MM.1S (cell line): ENCODE measurements around the gene MLLT1.

ENCODE experiments used
- DNase-seq: peaks from one replicate; pipeline ENCODE4 v3.0.0-alpha.2; 2015
- H2AFZ ChIP-seq: fragments of 300-600 bp; sonication (generic); 2 replicates; pipeline ENCODE4 v1.6.0; 2016; ENCODE audit warnings: antibody characterized with exemption, low read length
- H3F3A ChIP-seq: fragments of 300-600 bp; sonication (generic); 2 replicates; pipeline ENCODE4 v1.6.1; 2016; ENCODE audit warnings: mild to moderate bottlenecking, antibody characterized with exemption, low read length, moderate library complexity, mixed read lengths; ENCODE audit not compliant: insufficient read depth
- H3K27ac ChIP-seq: fragments of 300-600 bp; sonication (generic); 2 replicates; pipeline ENCODE4 v1.5.1; 2016; ENCODE audit warnings: mild to moderate bottlenecking, low read length
- H3K27me3 ChIP-seq: fragments of 300-600 bp; sonication (generic); replicated peaks from 2 replicates; pipeline ENCODE4 v1.6.0; 2016; ENCODE audit warnings: low read length; ENCODE audit not compliant: insufficient read depth
- H3K36me3 ChIP-seq: fragments of 300-600 bp; sonication (generic); replicated peaks from 2 replicates; pipeline ENCODE4 v1.6.1; 2016; ENCODE audit warnings: mild to moderate bottlenecking, low read length, mixed read lengths; ENCODE audit not compliant: insufficient read depth
- H3K4me1 ChIP-seq: fragments of 300-600 bp; sonication (generic); 2 replicates; pipeline ENCODE4 v1.6.1; 2016; ENCODE audit warnings: low read length, mixed read lengths
- H3K4me2 ChIP-seq: fragments of 300-600 bp; sonication (generic); 2 replicates; pipeline ENCODE4 v1.6.0; 2016; ENCODE audit warnings: low read depth, low read length
- H3K4me3 ChIP-seq: fragments of 300-600 bp; sonication (generic); 2 replicates; pipeline ENCODE4 v1.5.1; 2016; ENCODE audit warnings: low read length, mixed read lengths
- H3K79me2 ChIP-seq: fragments of 300-600 bp; sonication (generic); 2 replicates; pipeline ENCODE4 v1.6.1; 2016; ENCODE audit warnings: mixed run types, low read length, mixed read lengths
- H3K9ac ChIP-seq: fragments of 300-600 bp; sonication (generic); 2 replicates; pipeline ENCODE4 v1.6.1; 2016; ENCODE audit warnings: low read length, mixed read lengths
- H3K9me2 ChIP-seq: fragments of 300-600 bp; sonication (generic); replicated peaks from 2 replicates; pipeline ENCODE4 v1.6.1; 2016; ENCODE audit warnings: mild to moderate bottlenecking, low read length, mixed read lengths; ENCODE audit not compliant: insufficient read depth
- H3K9me3 ChIP-seq: fragments of 300-600 bp; sonication (generic); replicated peaks from 2 replicates; pipeline ENCODE4 v1.6.1; 2016; ENCODE audit warnings: mild to moderate bottlenecking, low read length, mixed read lengths; ENCODE audit not compliant: insufficient read depth
- H4K20me1 ChIP-seq: fragments of 300-600 bp; sonication (generic); 2 replicates; pipeline ENCODE4 v1.6.1; 2016; ENCODE audit warnings: mild to moderate bottlenecking, low read length, moderate library complexity, mixed read lengths; ENCODE audit not compliant: insufficient read depth
- CTCF ChIP-seq: fragments of 300-600 bp; sonication (generic); IDR thresholded peaks from 2 replicates; pipeline ENCODE4 v1.5.1; 2016; ENCODE audit warnings: antibody characterized with exemption, low read length, mixed read lengths
- EZH2 ChIP-seq: fragments of 300-600 bp; sonication (generic); optimal IDR thresholded peaks from 2 replicates; pipeline ENCODE3; 2017; ENCODE audit warnings: low read depth, mild to moderate bottlenecking, antibody characterized with exemption, low read length, mixed read lengths
- EZH2phosphoT487 ChIP-seq: fragments of 300-600 bp; sonication (generic); IDR thresholded peaks from 2 replicates; pipeline ENCODE4 v1.6.1; 2018; ENCODE audit warnings: antibody characterized with exemption, low read length

MLLT1 gene

GRCh38 chr19:6218491-6219146 is 61.2 kb downstream of the MLLT1 start:
- Histone ChIP-seq H4K20me1 (no peaks in the 10 kb centered on the region), H3F3A (no peaks in the 10 kb centered on the region), H3K9ac (no peak overlapping the region), H3K79me2 (peaks cover under 1% of the 10 kb centered on the region; the same call in 1 of the 2 replicates), H3K36me3 (no peaks in the 10 kb centered on the region), H3K4me1 (no peaks in the 10 kb centered on the region), H3K9me2 (no peaks in the 10 kb centered on the region), H3K9me3 (no peaks in the 10 kb centered on the region), H3K4me3 (no peak overlapping the region), H3K27me3 (no peaks in the 10 kb centered on the region), H2AFZ (no peak overlapping the region), H3K4me2 (no peak overlapping the region), H3K27ac (no peak overlapping the region)
- peak; percentile 68 for DNase-seq
- TF ChIP-seq EZH2phosphoT487 (no peak), CTCF (peak; percentile 96)

- Histone ChIP-seq H3K9me2 (no peaks in the 10 kb centered on the region), H3K9me3 (no peaks in the 10 kb centered on the region), H2AFZ (no peak overlapping the region), H3K27ac (no peak overlapping the region), H3K36me3 (no peaks in the 10 kb centered on the region), H3K4me2 (no peak overlapping the region), H3K9ac (no peak overlapping the region), H3K79me2 (no peaks in the 10 kb centered on the region; the same call in 1 of the 2 replicates), H3K27me3 (no peaks in the 10 kb centered on the region), H3F3A (no peaks in the 10 kb centered on the region), H3K4me3 (no peak overlapping the region), H4K20me1 (no peaks in the 10 kb centered on the region), H3K4me1 (no peaks in the 10 kb centered on the region)
- DNase-seq: no peak
- TF ChIP-seq EZH2phosphoT487: no peak
- TF ChIP-seq CTCF: no peak
- TF ChIP-seq EZH2: no peak
These were observed 61.9 kb downstream of the MLLT1 start for GRCh38 chr19:6217752-6218334.

GRCh38 chr19:6216996-6217751 is 62.6 kb downstream of the MLLT1 start:
- no peak overlapping the region for H3K27ac ChIP-seq
- no peaks in the 10 kb centered on the region for H4K20me1 ChIP-seq
- H3K4me2 ChIP-seq: no peak overlapping the region
- H3K79me2 ChIP-seq: no peaks in the 10 kb centered on the region; the same call in 1 of the 2 replicates
- H3K9me2 ChIP-seq: no peaks in the 10 kb centered on the region
- H3K9ac ChIP-seq: no peak overlapping the region
- H3K27me3 ChIP-seq: no peaks in the 10 kb centered on the region
- H3K9me3 ChIP-seq: no peaks in the 10 kb centered on the region
- no peaks in the 10 kb centered on the region for H3F3A ChIP-seq
- TF ChIP-seq CTCF (no peak), EZH2 (no peak), EZH2phosphoT487 (no peak)
- no peak overlapping the region for H2AFZ ChIP-seq
- DNase-seq: no peak
- no peaks in the 10 kb centered on the region for H3K4me1 ChIP-seq
- no peak overlapping the region for H3K4me3 ChIP-seq
- no peaks in the 10 kb centered on the region for H3K36me3 ChIP-seq
